LNCaP clone FGC (cell line): Measurements from ENCODE around the gene NEK8.

Source experiments
- DNase-seq: peaks from one replicate; pipeline ENCODE4 v3.0.0-alpha.2; 2011; ENCODE audit warnings: low read depth
- H3K4me3 ChIP-seq: 2 replicates; pipeline ENCODE4 v1.5.1; 2011; ENCODE audit warnings: mild to moderate bottlenecking, low read depth, low read length, control low read depth
- CTCF ChIP-seq: IDR thresholded peaks from 2 replicates; pipeline ENCODE4 v1.5.1; 2012; ENCODE audit warnings: mild to moderate bottlenecking; ENCODE audit not compliant: control insufficient read depth, insufficient read depth; ENCODE audit errors: extremely low read depth

NEK8 gene

GRCh38 chr17:28743243-28744103 is 14.9 kb downstream of the NEK8 start, which contains the start of gene TRAF4:
Gene TRAF4, plus strand, starts transcription at chr17:28744011. Its CDS starts 102 bp downstream, at chr17:28744113.
- peak; percentile 79 for DNase-seq
- TF ChIP-seq CTCF: peak; percentile 42
- peak within 1 kb of the TSS; percentile 89 for H3K4me3 ChIP-seq

- TF ChIP-seq CTCF: no peak
- peak overlapping the region; percentile 89 for H3K4me3 ChIP-seq
- no peak for DNase-seq
Observed at GRCh38 chr17:28744104-28744971, 15.8 kb downstream of the NEK8 start.

GRCh38 chr17:28744972-28745785 is 16.6 kb downstream of the NEK8 start:
- DNase-seq: no peak

GRCh38 chr17:28745786-28746411 is 17.3 kb downstream of the NEK8 start:
- H3K4me3 ChIP-seq: peak overlapping the region; percentile 89
- no peak for DNase-seq
- TF ChIP-seq CTCF: no peak

More at GRCh38 chr17:28744972-28745785, 16.6 kb downstream of the NEK8 start:
- H3K4me3 ChIP-seq: peak overlapping the region; percentile 89
- no peak for TF ChIP-seq CTCF

GRCh38 chr17:28746611-28747050 is 18.0 kb downstream of the NEK8 start:
- peak; percentile 91 for DNase-seq
- peak overlapping the region; percentile 89 for H3K4me3 ChIP-seq
- TF ChIP-seq CTCF: no peak
